GM12878 (cell line): ENCODE results near the gene ALG12. TPM values are rescaled to one million over a fixed set of nuclear protein-coding genes. Genes with fewer than 3 reads are reported as not detected.

Source experiments
- ATAC-seq: fragments of 200-7000 bp; cut with Tn5 transposase; 3 replicates; pipeline ENCODE4 v1.9.1; 2020; ENCODE audit warnings: mild to moderate bottlenecking, moderate library complexity
- BruUV-seq: library from RNA; stranded (reverse); fragments of 400-500 nt; replicated peaks from 2 replicates; lab custom pipeline; 2021; lab: Mats Ljungman, UMichigan
- CTCF ChIA-PET: fragments of 300-600 bp; sonication (Branson Sonifier 250); formaldehyde crosslinking; extraction: SDS; loops from one replicate; lab custom pipeline; 2021; ENCODE audit warnings: inconsistent platforms; lab: Yijun Ruan, JAX
- POLR2A ChIA-PET: fragments of 350-600 bp; formaldehyde crosslinking; extraction: SDS; loops from one replicate; lab custom pipeline; 2021; ENCODE audit warnings: inconsistent platforms; lab: Charles Lee
- RAD21 ChIA-PET: fragments of 300-600 bp; sonication (Branson Sonifier 250); formaldehyde crosslinking; loops from one replicate; lab custom pipeline; 2023; ENCODE audit warnings: antibody characterized with exemption; ENCODE audit not compliant: unreplicated experiment; lab: Charles Lee
- SMC1A ChIA-PET: fragments of 300-600 bp; sonication (Branson Sonifier 250); formaldehyde crosslinking; loops from one replicate; lab custom pipeline; 2023; ENCODE audit not compliant: unreplicated experiment, uncharacterized antibody; lab: Charles Lee
- DNase-seq: peaks from one replicate; pipeline ENCODE4 v3.0.0-alpha.2; 2011; ENCODE audit warnings: low read depth, low spot score
- FAIRE-seq: peaks from 3 replicates; lab custom pipeline; 2011; peaks lifted over from hg19 to GRCh38; lab: Jason Lieb, UNC
- H2AFZ ChIP-seq: 2 replicates; pipeline ENCODE4 v1.6.0; 2011; ENCODE audit warnings: low read depth, low read length, control low read depth; ENCODE audit not compliant: control insufficient read depth
- H3K27ac ChIP-seq: 2 replicates; pipeline ENCODE4 v1.5.1; 2011; ENCODE audit warnings: control low read depth; ENCODE audit not compliant: control insufficient read depth, insufficient read depth
- H3K27me3 ChIP-seq, 2 experiments: replicated peaks in 1 of 2; 2 replicates each; pipeline versions ENCODE4 v1.6.0 to v1.6.1; 2011; ENCODE audit warnings: low read length in 1 of 2; ENCODE audit not compliant: control insufficient read depth in 2 of 2, insufficient read depth in 2 of 2
- H3K36me3 ChIP-seq, 2 experiments: 2 replicates each; pipeline ENCODE4 v1.5.1; 2011; ENCODE audit warnings: low read length in 1 of 2; ENCODE audit not compliant: control insufficient read depth in 2 of 2, insufficient read depth in 2 of 2
- H3K4me1 ChIP-seq: 2 replicates; pipeline ENCODE4 v1.6.1; 2011; ENCODE audit warnings: mild to moderate bottlenecking, low read length, moderate library complexity, mixed read lengths; ENCODE audit not compliant: control insufficient read depth, insufficient read depth
- H3K4me2 ChIP-seq: 2 replicates; pipeline ENCODE4 v1.6.0; 2011; ENCODE audit warnings: control low read depth; ENCODE audit not compliant: control insufficient read depth, insufficient read depth
- H3K4me3 ChIP-seq: fragments of 200-600 bp; sonication (generic); 2 replicates; pipeline ENCODE4 v1.5.1; 2016
- H3K79me2 ChIP-seq: 2 replicates; pipeline ENCODE4 v1.6.0; 2011; ENCODE audit warnings: low read length; ENCODE audit not compliant: control insufficient read depth, insufficient read depth
- H3K9ac ChIP-seq: 2 replicates; pipeline ENCODE4 v1.8.0; 2011; ENCODE audit warnings: low read length, control low read depth, mixed read lengths; ENCODE audit not compliant: control insufficient read depth, insufficient read depth
- H3K9me3 ChIP-seq: replicated peaks from 3 replicates; pipeline ENCODE4 v1.5.1; 2011; ENCODE audit warnings: mild to moderate bottlenecking, low read length; ENCODE audit not compliant: control insufficient read depth, insufficient read depth
- H4K20me1 ChIP-seq: 2 replicates; pipeline ENCODE4 v1.6.0; 2011; ENCODE audit not compliant: control insufficient read depth, insufficient read depth
- BHLHE40 ChIP-seq, 2 experiments: fragments of 450-650 bp in 1 of 2; IDR thresholded peaks; 2 replicates each; pipeline ENCODE4 v1.6.1; 2011 to 2017; ENCODE audit warnings: low read depth in 2 of 2, borderline replicate concordance in 1 of 2, improper control_type of control experiment in 1 of 2, low read length in 1 of 2, mild to moderate bottlenecking in 1 of 2
- CREB1 ChIP-seq: IDR thresholded peaks from 2 replicates; pipeline ENCODE4 v1.6.1; 2012; ENCODE audit warnings: low read depth, mild to moderate bottlenecking, inconsistent platforms
- E4F1 ChIP-seq: fragments of 450-650 bp; IDR thresholded peaks from 2 replicates; pipeline ENCODE4 v1.6.1; 2018; ENCODE audit warnings: borderline replicate concordance, mild to moderate bottlenecking; ENCODE audit not compliant: partially characterized antibody
- FOS ChIP-seq: IDR thresholded peaks from 3 replicates; pipeline ENCODE4 v1.6.1; 2011; ENCODE audit warnings: borderline replicate concordance; ENCODE audit not compliant: insufficient read length; ENCODE audit errors: extremely low read depth
- HDAC6 ChIP-seq: fragments of 200-600 bp; sonication (generic); IDR thresholded peaks from one replicate; pipeline ENCODE4 v1.8.0; 2017; ENCODE audit warnings: antibody characterized with exemption; ENCODE audit not compliant: unreplicated experiment
- HDGF ChIP-seq: fragments of 450-650 bp; IDR thresholded peaks from 2 replicates; pipeline ENCODE4 v1.6.1; 2016; ENCODE audit warnings: antibody characterized with exemption
- IRF4 ChIP-seq: IDR thresholded peaks from 2 replicates; pipeline ENCODE4 v1.6.1; 2011; ENCODE audit warnings: low read depth, low read length
- KAT2A ChIP-seq: conservative IDR thresholded peaks from 2 replicates; pipeline ENCODE4 v1.6.1; 2011; ENCODE audit warnings: low read depth, low read length; ENCODE audit not compliant: control insufficient read depth
- MEF2A ChIP-seq: IDR thresholded peaks from 2 replicates; pipeline ENCODE4 v1.6.1; 2011; ENCODE audit warnings: low read depth, mild to moderate bottlenecking, low read length, moderate library complexity; ENCODE audit not compliant: insufficient read depth
- MEF2B ChIP-seq: fragments of 450-650 bp; IDR thresholded peaks from 2 replicates; pipeline ENCODE4 v1.6.1; 2018; ENCODE audit warnings: mild to moderate bottlenecking, moderate library complexity; ENCODE audit not compliant: partially characterized antibody, poor library complexity, severe bottlenecking
- NR2C1 ChIP-seq: fragments of 450-650 bp; IDR thresholded peaks from 2 replicates; pipeline ENCODE4 v1.6.1; 2017; ENCODE audit warnings: antibody characterized with exemption, mild to moderate bottlenecking, moderate library complexity
- RAD21 ChIP-seq: IDR thresholded peaks from 2 replicates; pipeline ENCODE4 v1.6.1; 2011; ENCODE audit warnings: mild to moderate bottlenecking, low read depth, low read length, moderate library complexity; ENCODE audit not compliant: insufficient read depth
- SIX5 ChIP-seq: IDR thresholded peaks from 2 replicates; pipeline ENCODE4 v1.6.1; 2011; ENCODE audit warnings: mild to moderate bottlenecking, low read depth, low read length, moderate library complexity; ENCODE audit not compliant: severe bottlenecking
- SUZ12 ChIP-seq: fragments of 200-600 bp; sonication (generic); IDR thresholded peaks from one replicate; pipeline ENCODE4 v1.6.1; 2018; ENCODE audit warnings: antibody characterized with exemption, mild to moderate bottlenecking; ENCODE audit not compliant: unreplicated experiment
- TARDBP ChIP-seq: IDR thresholded peaks from 2 replicates; pipeline ENCODE4 v1.6.1; 2016; ENCODE audit warnings: borderline replicate concordance
- ZNF207 ChIP-seq: fragments of 450-650 bp; IDR thresholded peaks from 2 replicates; pipeline ENCODE4 v1.6.1; 2014; ENCODE audit warnings: antibody characterized with exemption, mild to moderate bottlenecking, borderline replicate concordance
- WGBS: methylation state at CpG from one replicate; pipeline ENCODE4 v1.1.6; 2016; ENCODE audit warnings: low lambda C conversion rate; ENCODE audit not compliant: insufficient replicate concordance, insufficient coverage; ENCODE audit errors: missing lambda C conversion rate; 5-methylcytosine and 5-hydroxymethylcytosine counted together
- in situ Hi-C: fragments of 300-500 bp; cut with MboI; formaldehyde crosslinking; loops from 9 replicates; pipeline ENCODE4 v1.14.3; 2018; ENCODE audit warnings: mixed read lengths
- intact Hi-C: fragments of 100-400 bp; cut with micrococcal nuclease; formaldehyde crosslinking; loops from one replicate; pipeline ENCODE4 v1.14.2; 2022; ENCODE audit not compliant: unreplicated experiment
- polyA plus RNA-seq, 11 experiments: library from polyadenylated mRNA; depleted of rRNA in 4 of 11; unstranded in 6 of 11; stranded (reverse) in 5 of 11; fragments of >200 nt; fragmentation: Nextera tagmentation in 4 of 11; fragmentation: Illumina TruSeq in 1 of 11; extraction: Ambion mirVana in 4 of 11; extraction: Trizol in 1 of 11; gene quantifications; 1 replicate in 1 of 11; 2 replicates in 10 of 11; pipeline versions ENCODE4 v1.2.1 to v1.2.3, GENCODE V29; 2011 to 2016; ENCODE audit warnings: inconsistent platforms in 2 of 11, missing spikeins in 2 of 11, low read depth in 1 of 11
- total RNA-seq, 4 experiments: library from RNA; depleted of rRNA in 3 of 4; stranded (reverse); fragments of >200 nt in 3 of 4; fragmentation: Illumina TruSeq in 1 of 4; extraction: Trizol in 1 of 4; gene quantifications; 2 replicates each; pipeline versions ENCODE4 v1.2.1 to v1.2.3, GENCODE V29; 2013 to 2021
- TF ChIP-seq, protein P1 (sequence below): fragments of 450-650 bp; formaldehyde crosslinking; IDR thresholded peaks from 2 replicates; pipeline ENCODE4 v1.4.0; 2022; ENCODE audit warnings: mild to moderate bottlenecking, moderate library complexity
- TF ChIP-seq, protein P2 (sequence below): IDR thresholded peaks from 2 replicates; pipeline ENCODE4 v1.6.1; 2011; ENCODE audit warnings: mild to moderate bottlenecking, low read depth, low read length, moderate library complexity; ENCODE audit not compliant: insufficient replicate concordance

The ALG12 gene
- total and polyA plus RNA-seq, 10 of the 15 experiments (the other 5 are each of a cell fraction or from before 2014, with no cell fraction given): 0.22 to 23.4 (median 6.6) TPM

- POLR2A ChIA-PET: no interaction called here
- RAD21 ChIA-PET: interaction anchor here (0.6 kb wide), 1 partner anchor 72 kb away, joined by 3 read pairs; no protein-coding TSS in a partner anchor
- H3K27ac ChIP-seq: no peak overlapping the region
- ATAC-seq: no peak
- H3K9me3 ChIP-seq: no peaks in the 10 kb centered on the region; the same call in 2 of the 3 replicates
- no peaks in the 10 kb centered on the region for H3K79me2 ChIP-seq
- intact Hi-C loops: no loop called here
- SMC1A ChIA-PET: no interaction called here
- H3K27me3 ChIP-seq: no peaks in the 10 kb centered on the region
- no peak for FAIRE-seq
- no peak for DNase-seq
- no peak overlapping the region for H3K4me2 ChIP-seq
- no peak overlapping the region for H3K9ac ChIP-seq
- H3K36me3 ChIP-seq: peaks cover 0 to 13% of the 10 kb centered on the region in 2 experiments; a peak in 3 of 4 replicates
- no peak overlapping the region for H2AFZ ChIP-seq
- H3K4me1 ChIP-seq: no peaks in the 10 kb centered on the region
- BruUV-seq: no TSS peak
- in situ Hi-C loops: no loop called here
- CTCF ChIA-PET: no interaction called here
- H4K20me1 ChIP-seq: no peaks in the 10 kb centered on the region
- no peak overlapping the region for H3K4me3 ChIP-seq
- WGBS: 93% methylated on average over 14 of the region's 14 CpGs
- TF ChIP-seq E4F1 (no peak), FOS (no peak), TARDBP (no peak), ZNF207 (no peak), NR2C1 (no peak), BHLHE40 (IDR thresholded peaks at IDR 0.05; ENCODE audit: borderline replicate concordance in 1 of 2, low read depth in 2 of 2, low read length in 1 of 2) (no peak), KAT2A (no peak), SUZ12 (no peak), SIX5 (no peak), MEF2B (no peak), HDGF (no peak), CREB1 (no peak), HDAC6 (no peak), RAD21 (no peak), MEF2A (no peak), IRF4 (no peak)
- TF ChIP-seq, protein P1, sequence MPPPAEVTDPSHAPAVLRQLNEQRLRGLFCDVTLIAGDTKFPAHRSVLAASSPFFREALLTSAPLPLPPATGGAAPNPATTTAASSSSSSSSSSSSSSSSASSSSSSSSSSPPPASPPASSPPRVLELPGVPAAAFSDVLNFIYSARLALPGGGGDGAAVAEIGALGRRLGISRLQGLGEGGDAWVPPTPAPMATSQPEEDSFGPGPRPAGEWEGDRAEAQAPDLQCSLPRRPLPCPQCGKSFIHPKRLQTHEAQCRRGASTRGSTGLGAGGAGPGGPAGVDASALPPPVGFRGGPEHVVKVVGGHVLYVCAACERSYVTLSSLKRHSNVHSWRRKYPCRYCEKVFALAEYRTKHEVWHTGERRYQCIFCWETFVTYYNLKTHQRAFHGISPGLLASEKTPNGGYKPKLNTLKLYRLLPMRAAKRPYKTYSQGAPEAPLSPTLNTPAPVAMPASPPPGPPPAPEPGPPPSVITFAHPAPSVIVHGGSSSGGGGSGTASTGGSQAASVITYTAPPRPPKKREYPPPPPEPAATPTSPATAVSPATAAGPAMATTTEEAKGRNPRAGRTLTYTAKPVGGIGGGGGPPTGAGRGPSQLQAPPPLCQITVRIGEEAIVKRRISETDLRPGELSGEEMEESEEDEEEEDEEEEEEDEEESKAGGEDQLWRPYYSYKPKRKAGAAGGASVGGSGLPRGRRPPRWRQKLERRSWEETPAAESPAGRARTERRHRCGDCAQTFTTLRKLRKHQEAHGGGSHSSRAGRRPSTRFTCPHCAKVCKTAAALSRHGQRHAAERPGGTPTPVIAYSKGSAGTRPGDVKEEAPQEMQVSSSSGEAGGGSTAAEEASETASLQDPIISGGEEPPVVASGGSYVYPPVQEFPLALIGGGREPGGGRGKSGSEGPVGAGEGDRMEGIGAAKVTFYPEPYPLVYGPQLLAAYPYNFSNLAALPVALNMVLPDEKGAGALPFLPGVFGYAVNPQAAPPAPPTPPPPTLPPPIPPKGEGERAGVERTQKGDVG (CRISPR knock-in tag): no peak
- TF ChIP-seq, protein P2, sequence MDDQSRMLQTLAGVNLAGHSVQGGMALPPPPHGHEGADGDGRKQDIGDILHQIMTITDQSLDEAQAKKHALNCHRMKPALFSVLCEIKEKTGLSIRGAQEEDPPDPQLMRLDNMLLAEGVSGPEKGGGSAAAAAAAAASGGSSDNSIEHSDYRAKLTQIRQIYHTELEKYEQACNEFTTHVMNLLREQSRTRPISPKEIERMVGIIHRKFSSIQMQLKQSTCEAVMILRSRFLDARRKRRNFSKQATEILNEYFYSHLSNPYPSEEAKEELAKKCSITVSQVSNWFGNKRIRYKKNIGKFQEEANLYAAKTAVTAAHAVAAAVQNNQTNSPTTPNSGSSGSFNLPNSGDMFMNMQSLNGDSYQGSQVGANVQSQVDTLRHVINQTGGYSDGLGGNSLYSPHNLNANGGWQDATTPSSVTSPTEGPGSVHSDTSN: no peak
Observed at GRCh38 chr22:49906799-49907290, 11.4 kb downstream of the ALG12 start.
